Skeletal muscle tissue (tissue), 4 donors: ENCODE measurements around the gene CERS5. TPM values are rescaled to one million over a fixed set of nuclear protein-coding genes. Genes with fewer than 3 reads are reported as not detected.

Source experiments
- H3K27ac ChIP-seq: one replicate; pipeline ENCODE4 v1.7.0; 2013; ENCODE audit warnings: mild to moderate bottlenecking, low read depth, low read length, inconsistent platforms
- H3K27me3 ChIP-seq, 3 donors: one replicate each; pipeline ENCODE4 v1.7.0; 2013; ENCODE audit warnings: low read length in 3 of 3; ENCODE audit not compliant: control insufficient read depth in 3 of 3, insufficient read depth in 3 of 3
- H3K36me3 ChIP-seq, 3 donors: one replicate each; pipeline ENCODE4 v1.7.0; 2013; ENCODE audit warnings: low read length in 3 of 3; ENCODE audit not compliant: control insufficient read depth in 3 of 3, insufficient read depth in 3 of 3
- H3K4me1 ChIP-seq, 3 donors: one replicate each; pipeline ENCODE4 v1.7.0; 2013; ENCODE audit warnings: low read length in 3 of 3, mild to moderate bottlenecking in 3 of 3; ENCODE audit not compliant: control insufficient read depth in 3 of 3, insufficient read depth in 3 of 3
- H3K4me3 ChIP-seq, 3 donors: one replicate each; pipeline ENCODE4 v1.7.0; 2013; ENCODE audit warnings: low read length in 3 of 3
- H3K9ac ChIP-seq, 3 donors: one replicate each; pipeline ENCODE4 v1.7.0; 2013; ENCODE audit warnings: low read length in 3 of 3, mild to moderate bottlenecking in 3 of 3, moderate library complexity in 2 of 3, low read depth in 1 of 3
- H3K9me3 ChIP-seq, 3 donors: one replicate each; pipeline ENCODE4 v1.7.0; 2013; ENCODE audit warnings: low read length in 3 of 3; ENCODE audit not compliant: control insufficient read depth in 3 of 3
- total RNA-seq: library from RNA; depleted of rRNA; stranded (reverse); fragments of >200 nt; gene quantifications from one replicate; pipeline ENCODE4 v1.2.3, GENCODE V29; 2014
- donor health status: Osteomylitis.

Gene CERS5
- total RNA-seq, 1 donor from 2014 or later: 43.8 TPM

DNA sequence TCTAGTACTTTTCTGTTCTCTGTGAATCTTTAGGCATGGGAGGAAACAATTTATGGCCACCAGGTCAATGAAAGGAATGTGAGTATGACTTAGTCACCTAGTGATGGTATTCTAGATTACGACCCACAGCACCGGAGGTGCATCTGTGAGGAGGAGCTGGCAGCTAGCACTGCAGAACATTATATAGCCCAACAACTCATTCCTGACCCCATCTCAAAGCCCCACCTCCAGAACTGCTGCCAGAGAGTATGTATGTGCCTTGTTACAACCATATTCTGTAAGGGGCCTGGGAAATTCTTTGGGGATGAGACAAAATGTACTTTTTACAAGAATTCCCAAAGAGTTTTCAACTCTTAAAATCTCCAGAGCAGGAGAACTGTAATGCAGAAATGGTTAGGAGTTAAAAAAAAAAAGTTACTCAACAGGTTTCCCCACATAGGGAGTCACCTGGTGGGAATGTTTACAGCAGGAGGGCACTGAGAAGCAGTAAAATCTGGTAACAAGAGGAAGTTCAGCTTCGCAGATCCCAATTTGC is 34.9 kb upstream of the CERS5 start:
- H3K4me3 ChIP-seq: no peak overlapping the region
- peaks cover 2 to 3% (median 2%) of the 10 kb centered on the region in 3 donors for H3K4me1 ChIP-seq
- H3K27me3 ChIP-seq: no peaks in the 10 kb centered on the region
- no peak overlapping the region for H3K27ac ChIP-seq
- no peak overlapping the region for H3K9ac ChIP-seq
- peaks cover 12 to 26% (median 26%) of the 10 kb centered on the region in 3 donors for H3K36me3 ChIP-seq
- H3K9me3 ChIP-seq: no peaks in the 10 kb centered on the region

DNA sequence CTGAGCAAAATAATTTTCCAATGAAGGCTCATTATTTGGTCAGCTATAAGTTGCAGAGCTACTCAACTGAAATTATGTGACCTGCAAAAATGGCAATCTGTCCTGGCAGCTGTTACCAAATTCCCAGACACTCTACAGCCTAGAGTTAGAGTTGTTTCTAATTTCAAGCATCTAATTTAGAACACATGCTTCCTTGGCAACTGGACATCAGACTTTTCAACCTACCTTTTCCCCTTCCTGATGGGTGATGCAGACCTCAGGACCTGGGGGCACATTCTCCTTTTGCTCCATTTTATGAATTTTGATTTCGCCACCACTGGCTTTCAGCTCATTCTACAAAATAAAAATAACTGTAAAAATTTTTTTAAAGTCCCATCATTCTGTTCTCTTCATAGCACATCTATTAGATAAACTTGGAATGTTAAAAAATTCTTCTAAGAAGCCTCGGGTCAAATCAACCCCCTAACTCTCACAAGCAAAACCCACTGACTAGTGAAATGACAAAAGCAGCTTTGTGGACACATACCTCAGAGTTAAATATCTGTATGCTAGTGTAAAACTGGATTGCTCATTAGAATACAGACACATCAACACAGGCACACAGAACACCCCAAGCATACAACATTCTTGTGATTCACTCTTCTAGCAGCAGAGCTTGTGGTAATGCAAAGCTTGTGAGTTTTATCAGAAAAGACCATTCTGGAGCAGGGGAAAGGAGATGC is 33.5 kb upstream of the CERS5 start:
- Histone ChIP-seq H3K9ac (no peak overlapping the region), H3K4me3 (no peak overlapping the region), H3K36me3 (peaks cover 12 to 28% (median 23%) of the 10 kb centered on the region in 3 donors), H3K4me1 (peaks cover 3 to 14% (median 7%) of the 10 kb centered on the region in 3 donors), H3K27ac (no peak overlapping the region), H3K27me3 (no peaks in the 10 kb centered on the region), H3K9me3 (no peaks in the 10 kb centered on the region)

DNA sequence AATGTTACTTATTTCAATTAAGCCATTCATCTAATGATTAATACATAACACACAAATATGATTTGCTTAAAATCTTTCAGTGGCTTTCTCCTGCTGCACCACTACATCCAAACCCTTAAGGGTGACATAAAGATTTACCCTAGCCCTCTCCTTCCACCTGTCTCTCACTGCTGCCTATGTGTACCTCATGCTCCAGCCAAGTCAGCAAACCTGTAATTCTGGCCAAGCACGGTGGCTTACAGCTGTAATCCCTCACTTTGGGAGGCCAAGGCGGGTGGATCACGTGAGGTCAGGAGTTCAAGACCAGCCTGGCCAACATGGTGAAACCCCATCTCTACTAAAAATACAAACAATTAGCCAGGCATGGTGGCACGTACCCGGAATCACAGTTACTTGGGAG is 31.7 kb upstream of the CERS5 start:
- Histone ChIP-seq H3K4me3 (no peak overlapping the region), H3K9ac (no peak overlapping the region), H3K27me3 (no peaks in the 10 kb centered on the region), H3K27ac (no peak overlapping the region), H3K4me1 (peaks cover 3 to 14% (median 10%) of the 10 kb centered on the region in 3 donors), H3K36me3 (peaks cover 5 to 13% (median 13%) of the 10 kb centered on the region in 3 donors), H3K9me3 (no peaks in the 10 kb centered on the region)

DNA sequence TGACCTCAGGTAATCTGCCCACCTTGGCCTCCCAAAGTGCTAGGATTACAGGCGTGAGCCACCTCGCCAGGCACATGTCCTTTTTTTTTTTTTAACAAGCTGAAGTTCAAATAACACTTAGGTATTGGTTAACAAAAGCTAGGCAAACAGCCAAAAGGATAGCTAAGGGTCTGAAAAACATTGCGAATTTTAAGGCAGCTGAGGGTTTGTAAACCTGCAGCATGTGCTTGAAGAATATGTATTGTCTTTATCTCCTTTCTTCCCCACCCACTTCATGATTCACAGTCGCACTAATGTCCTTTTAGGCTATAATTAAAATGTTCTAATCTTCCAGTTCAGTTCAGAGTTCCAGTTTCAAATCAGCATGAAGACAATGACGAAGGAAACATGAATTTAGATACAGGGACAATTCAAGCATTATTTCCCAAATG is 30.1 kb upstream of the CERS5 start:
- Histone ChIP-seq H3K9ac (no peak overlapping the region), H3K36me3 (peaks cover 6 to 15% (median 9%) of the 10 kb centered on the region in 3 donors), H3K4me3 (no peak overlapping the region), H3K27ac (no peak overlapping the region), H3K9me3 (no peaks in the 10 kb centered on the region), H3K27me3 (no peaks in the 10 kb centered on the region), H3K4me1 (peaks cover 3 to 14% (median 10%) of the 10 kb centered on the region in 3 donors)

DNA sequence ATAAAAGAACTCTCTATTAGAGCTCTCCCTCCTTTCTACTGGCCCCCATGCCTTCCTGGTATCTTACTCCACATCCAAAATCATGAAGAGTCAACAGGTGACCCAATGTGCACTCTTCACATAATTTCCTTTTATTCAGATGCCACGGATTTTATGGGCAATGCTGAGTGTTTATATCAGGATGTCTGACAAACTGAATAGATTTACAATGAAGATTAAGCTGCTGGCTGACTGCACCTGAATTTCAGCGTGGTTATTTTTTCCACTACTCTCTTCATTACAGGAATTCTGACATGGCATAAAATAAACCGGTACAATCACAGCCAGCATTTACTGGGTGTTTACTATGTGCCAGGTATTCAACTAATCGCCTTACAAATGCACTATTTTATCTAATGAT is 29.4 kb upstream of the CERS5 start:
- no peak overlapping the region for H3K4me3 ChIP-seq
- no peaks in the 10 kb centered on the region for H3K27me3 ChIP-seq
- no peak overlapping the region for H3K9ac ChIP-seq
- no peaks in the 10 kb centered on the region for H3K9me3 ChIP-seq
- H3K27ac ChIP-seq: no peak overlapping the region
- peaks cover 3 to 14% (median 10%) of the 10 kb centered on the region in 3 donors for H3K4me1 ChIP-seq
- H3K36me3 ChIP-seq: peaks cover 9 to 18% (median 9%) of the 10 kb centered on the region in 3 donors

DNA sequence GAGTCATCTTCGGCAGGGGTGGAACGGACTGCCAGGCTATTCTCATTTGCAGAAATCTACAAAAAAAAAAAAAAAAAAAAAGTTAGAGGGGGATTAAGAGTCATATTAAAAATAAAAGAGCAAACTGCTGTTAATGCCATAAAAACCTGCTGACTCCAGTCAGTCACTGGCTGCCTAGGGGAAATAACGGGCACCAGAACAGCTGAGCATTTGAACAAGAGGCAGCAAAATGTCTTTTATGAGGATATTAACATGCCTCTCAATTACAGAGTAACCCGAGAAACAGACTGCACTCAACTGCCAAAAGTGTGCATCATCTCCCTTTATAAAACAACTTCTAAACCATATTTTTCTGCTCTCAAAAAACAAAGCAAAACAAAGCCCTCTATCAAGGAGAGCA is 28.7 kb upstream of the CERS5 start:
- Histone ChIP-seq H3K9ac (peak overlapping the region in 1 of 3 donors; percentile 2), H3K27ac (peak overlapping the region; percentile 38), H3K9me3 (no peaks in the 10 kb centered on the region), H3K36me3 (peaks cover 6 to 19% (median 9%) of the 10 kb centered on the region in 3 donors), H3K4me1 (peaks cover 3 to 14% (median 10%) of the 10 kb centered on the region in 3 donors), H3K27me3 (no peaks in the 10 kb centered on the region), H3K4me3 (peak overlapping the region in 1 of 3 donors; percentile 4)

DNA sequence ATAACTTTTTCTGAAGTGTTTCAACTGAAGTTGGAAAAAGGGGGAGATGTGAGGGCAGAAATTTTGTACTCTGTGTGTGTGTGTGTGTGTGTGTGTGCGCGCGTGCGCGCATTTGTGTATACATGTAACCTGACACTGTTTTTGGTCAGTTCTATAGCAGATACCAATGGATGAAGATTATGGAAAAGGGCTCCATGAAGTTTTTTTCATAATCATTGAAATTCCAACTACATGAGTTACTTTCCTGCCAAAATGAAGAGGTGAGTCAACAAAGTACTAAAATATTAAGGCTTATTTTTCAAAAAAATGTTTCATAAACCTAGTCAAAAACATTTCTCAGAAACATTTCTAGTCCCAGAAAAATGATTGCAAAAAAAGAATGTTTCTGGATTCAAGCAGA is 25.7 kb upstream of the CERS5 start:
- peaks cover 4 to 19% (median 5%) of the 10 kb centered on the region in 3 donors for H3K36me3 ChIP-seq
- H3K27me3 ChIP-seq: no peaks in the 10 kb centered on the region
- peaks cover 10 to 20% (median 18%) of the 10 kb centered on the region in 3 donors for H3K4me1 ChIP-seq
- no peak overlapping the region for H3K27ac ChIP-seq
- H3K9me3 ChIP-seq: no peaks in the 10 kb centered on the region
- H3K4me3 ChIP-seq: no peak overlapping the region
- no peak overlapping the region for H3K9ac ChIP-seq

DNA sequence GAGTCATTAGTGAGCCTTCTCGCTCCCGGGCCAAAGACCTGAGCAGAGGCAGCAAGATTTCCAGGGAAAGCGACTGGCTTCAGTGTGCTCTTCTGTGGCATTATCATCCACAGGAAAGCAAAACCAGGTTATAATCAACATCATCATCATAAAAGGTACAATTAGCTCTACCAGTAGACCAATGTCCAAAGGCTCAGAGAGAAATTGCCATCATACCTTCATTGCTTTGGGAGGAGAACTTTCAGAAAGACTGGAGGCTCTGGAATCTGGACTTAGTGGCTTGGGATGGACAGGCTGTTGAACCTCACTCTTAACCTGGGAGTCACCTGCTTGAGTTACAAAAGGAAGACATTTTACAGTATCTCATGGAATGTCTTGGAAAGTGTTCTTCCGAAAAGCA is 25.1 kb upstream of the CERS5 start:
- no peak overlapping the region for H3K27ac ChIP-seq
- H3K9ac ChIP-seq: no peak overlapping the region
- H3K27me3 ChIP-seq: no peaks in the 10 kb centered on the region
- H3K4me1 ChIP-seq: peaks cover 13 to 22% (median 18%) of the 10 kb centered on the region in 3 donors
- H3K4me3 ChIP-seq: no peak overlapping the region
- peaks cover 4 to 19% (median 10%) of the 10 kb centered on the region in 3 donors for H3K36me3 ChIP-seq
- H3K9me3 ChIP-seq: no peaks in the 10 kb centered on the region

DNA sequence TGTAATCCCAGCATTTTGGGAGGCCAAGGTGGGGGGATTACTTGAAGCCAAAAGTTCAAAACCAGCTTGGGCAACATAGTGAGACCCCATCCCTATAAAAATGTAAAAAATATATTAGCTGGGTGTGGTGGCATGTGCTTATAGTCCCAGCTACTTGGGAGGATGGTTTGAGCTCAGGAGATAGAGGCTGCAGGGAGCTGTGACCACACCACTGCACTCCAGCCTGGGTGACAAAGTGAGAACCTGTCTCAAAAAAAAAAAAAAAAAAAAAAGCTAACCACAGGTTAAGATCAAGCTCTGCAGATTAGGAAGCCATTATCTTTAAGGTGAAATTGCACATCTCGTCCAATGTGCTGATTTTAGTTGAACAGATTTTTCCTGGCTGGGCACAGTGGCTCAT is 23.7 kb upstream of the CERS5 start:
- H3K36me3 ChIP-seq: peaks cover 4 to 16% (median 10%) of the 10 kb centered on the region in 3 donors
- H3K27ac ChIP-seq: no peak overlapping the region
- H3K4me3 ChIP-seq: no peak overlapping the region
- no peaks in the 10 kb centered on the region for H3K9me3 ChIP-seq
- H3K27me3 ChIP-seq: no peaks in the 10 kb centered on the region
- H3K9ac ChIP-seq: no peak overlapping the region
- H3K4me1 ChIP-seq: peaks cover 14 to 20% (median 20%) of the 10 kb centered on the region in 3 donors

DNA sequence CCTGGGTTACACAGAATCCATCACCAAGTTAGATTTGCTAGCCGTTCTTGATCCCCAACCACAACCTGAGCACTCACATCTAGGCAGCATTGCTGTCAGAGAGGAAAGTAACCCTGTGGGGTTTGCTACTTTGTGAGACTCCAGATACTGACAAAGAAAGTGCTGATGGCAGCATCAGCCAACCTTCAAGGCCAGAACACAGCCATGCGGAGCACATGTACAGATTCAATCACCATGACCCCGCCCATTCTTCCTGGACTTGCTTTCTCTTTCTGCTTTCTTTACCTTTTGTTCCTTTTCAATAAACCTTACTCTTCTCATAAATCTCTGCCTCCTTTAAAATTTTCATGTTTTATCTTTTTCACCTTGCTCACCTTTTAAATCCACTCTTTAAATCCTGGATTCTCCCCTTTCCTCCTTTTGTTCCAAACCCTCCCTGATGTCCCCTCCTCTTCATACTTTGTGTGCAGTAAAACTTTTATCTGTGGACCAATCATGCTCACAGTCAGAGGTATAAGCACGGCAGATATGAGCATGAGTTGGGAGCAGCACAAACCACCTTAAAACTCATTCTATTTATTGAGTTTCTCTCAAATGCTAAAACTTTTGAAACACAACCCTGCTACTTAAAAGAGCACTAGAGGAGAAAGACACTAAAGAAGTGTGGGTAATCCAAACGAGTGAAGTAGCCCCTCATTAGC is 21.9 kb upstream of the CERS5 start:
- peaks cover 15 to 28% (median 24%) of the 10 kb centered on the region in 3 donors for H3K4me1 ChIP-seq
- no peaks in the 10 kb centered on the region for H3K27me3 ChIP-seq
- no peak overlapping the region for H3K27ac ChIP-seq
- no peak overlapping the region for H3K4me3 ChIP-seq
- H3K9ac ChIP-seq: no peak overlapping the region
- H3K36me3 ChIP-seq: peaks cover 4 to 17% (median 10%) of the 10 kb centered on the region in 3 donors
- H3K9me3 ChIP-seq: no peaks in the 10 kb centered on the region
